ENCODE measurements around the gene RNF130.

DNA sequence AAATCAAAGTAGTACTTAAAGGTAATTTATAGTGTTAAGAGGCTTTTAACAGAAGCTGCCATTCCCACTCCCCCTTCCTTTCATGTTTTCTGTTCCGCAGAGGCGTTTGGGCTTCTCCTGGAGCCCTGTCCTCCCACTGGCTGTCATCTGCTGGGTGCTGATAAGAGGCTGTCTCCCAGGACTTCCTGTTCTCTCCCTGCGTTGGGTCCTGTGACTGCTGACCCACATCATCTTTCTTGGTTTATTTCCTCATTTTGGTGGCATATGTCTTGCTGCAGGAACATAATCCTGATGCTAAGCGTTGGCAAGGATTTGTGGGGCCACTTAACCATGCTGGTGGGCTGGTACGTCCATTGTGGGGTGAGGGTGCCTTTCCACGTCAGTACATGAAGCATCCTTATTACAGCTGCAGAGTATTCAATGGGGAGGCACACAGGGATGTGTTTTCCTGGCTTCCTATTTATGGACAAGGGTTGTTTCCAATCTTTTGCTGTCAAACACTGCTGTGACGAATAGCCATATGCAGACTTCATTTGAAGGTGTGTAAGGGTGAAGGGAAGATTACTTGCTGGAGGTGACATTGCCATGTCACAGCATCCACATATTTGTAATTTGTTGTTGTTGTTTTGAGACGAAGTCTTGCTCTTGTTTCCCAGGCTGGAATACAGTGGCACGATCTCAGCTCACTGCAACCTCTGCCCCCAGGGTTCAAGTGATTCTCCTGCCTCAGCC, 22.3 kb upstream of the RNF130 start:
- TF ChIP-seq POLR2A (IDR thresholded peaks at IDR 0.05), result no peak
- TF ChIP-seq, protein P1, sequence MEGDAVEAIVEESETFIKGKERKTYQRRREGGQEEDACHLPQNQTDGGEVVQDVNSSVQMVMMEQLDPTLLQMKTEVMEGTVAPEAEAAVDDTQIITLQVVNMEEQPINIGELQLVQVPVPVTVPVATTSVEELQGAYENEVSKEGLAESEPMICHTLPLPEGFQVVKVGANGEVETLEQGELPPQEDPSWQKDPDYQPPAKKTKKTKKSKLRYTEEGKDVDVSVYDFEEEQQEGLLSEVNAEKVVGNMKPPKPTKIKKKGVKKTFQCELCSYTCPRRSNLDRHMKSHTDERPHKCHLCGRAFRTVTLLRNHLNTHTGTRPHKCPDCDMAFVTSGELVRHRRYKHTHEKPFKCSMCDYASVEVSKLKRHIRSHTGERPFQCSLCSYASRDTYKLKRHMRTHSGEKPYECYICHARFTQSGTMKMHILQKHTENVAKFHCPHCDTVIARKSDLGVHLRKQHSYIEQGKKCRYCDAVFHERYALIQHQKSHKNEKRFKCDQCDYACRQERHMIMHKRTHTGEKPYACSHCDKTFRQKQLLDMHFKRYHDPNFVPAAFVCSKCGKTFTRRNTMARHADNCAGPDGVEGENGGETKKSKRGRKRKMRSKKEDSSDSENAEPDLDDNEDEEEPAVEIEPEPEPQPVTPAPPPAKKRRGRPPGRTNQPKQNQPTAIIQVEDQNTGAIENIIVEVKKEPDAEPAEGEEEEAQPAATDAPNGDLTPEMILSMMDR (IDR thresholded peaks at IDR 0.05), result no peak

Data from vagina (tissue), 2 donors.